Measurements from ENCODE around the gene WDR1.

GRCh38 chr4:10107111-10108091, 9.2 kb downstream of the WDR1 start:
- TF ChIP-seq CTCF (IDR thresholded peaks at IDR 0.05) (no peak), POLR2A (IDR thresholded peaks at IDR 0.05) (no peak), POLR2AphosphoS5 (IDR thresholded peaks at IDR 0.05) (no peak)

All from transverse colon (tissue), 4 donors.